Keratinocyte (primary cell): ENCODE data around the gene MAGI2. TPM values are rescaled to one million over a fixed set of nuclear protein-coding genes. Genes with fewer than 3 reads are reported as not detected.
A peak's percentile ranks its signal among the peaks of the same experiment; 100 is the strongest.
"Not testable (repeated sequence)": the region's sequence is repeated elsewhere in the genome, so short reads cannot be mapped to it uniquely, and the experiment has no call there.

Source experiments
- DNase-seq: peaks from one replicate; pipeline ENCODE4 v3.0.0-alpha.2; 2011; ENCODE audit warnings: low read depth, missing footprints, low spot score
- FAIRE-seq: peaks from 2 replicates; lab custom pipeline; 2011; peaks lifted over from hg19 to GRCh38; lab: Jason Lieb, UNC
- H2AFZ ChIP-seq: 2 replicates; pipeline ENCODE4 v1.6.0; 2012; ENCODE audit warnings: low read length, control low read depth, inconsistent platforms; ENCODE audit not compliant: control insufficient read depth
- H3K27ac ChIP-seq: 2 replicates; pipeline ENCODE4 v1.5.1; 2011; ENCODE audit warnings: low read length; ENCODE audit not compliant: control insufficient read depth, insufficient read depth
- H3K27me3 ChIP-seq: 3 replicates; pipeline ENCODE4 v1.6.0; 2011; ENCODE audit warnings: low read length; ENCODE audit not compliant: control insufficient read depth, insufficient read depth; ENCODE audit errors: extremely low read depth
- H3K36me3 ChIP-seq, 2 experiments: 2 replicates in 1 of 2; 3 replicates in 1 of 2; pipeline ENCODE4 v1.5.1; 2011; ENCODE audit warnings: low read length in 2 of 2, mild to moderate bottlenecking in 1 of 2; ENCODE audit not compliant: control insufficient read depth in 2 of 2, insufficient read depth in 2 of 2; ENCODE audit errors: extremely low read depth in 1 of 2
- H3K4me1 ChIP-seq: 3 replicates; pipeline ENCODE4 v1.5.1; 2011; ENCODE audit warnings: low read length; ENCODE audit not compliant: control insufficient read depth, insufficient read depth; ENCODE audit errors: extremely low read depth
- H3K4me2 ChIP-seq: 3 replicates; pipeline ENCODE4 v1.6.0; 2011; ENCODE audit warnings: low read depth, low read length; ENCODE audit not compliant: control insufficient read depth, insufficient read depth; ENCODE audit errors: extremely low read depth
- H3K4me3 ChIP-seq, 3 experiments: fragments of 200-600 bp in 1 of 3; sonication (generic) in 1 of 3; 2 replicates in 2 of 3; 3 replicates in 1 of 3; pipeline ENCODE4 v1.5.1; 2011 to 2016; ENCODE audit warnings: low read length in 3 of 3, mild to moderate bottlenecking in 3 of 3, control low read depth in 2 of 3, inconsistent platforms in 1 of 3, low read depth in 1 of 3, mixed read lengths in 1 of 3, mixed run types in 1 of 3, moderate library complexity in 1 of 3; ENCODE audit not compliant: control insufficient read depth in 2 of 3, insufficient read depth in 2 of 3; ENCODE audit errors: extremely low read depth in 1 of 3
- H3K79me2 ChIP-seq: 2 replicates; pipeline ENCODE4 v1.6.0; 2012; ENCODE audit warnings: low read length; ENCODE audit not compliant: control insufficient read depth, insufficient read depth
- H3K9ac ChIP-seq: 3 replicates; pipeline ENCODE4 v1.6.0; 2011; ENCODE audit warnings: low read length; ENCODE audit not compliant: control insufficient read depth, insufficient read depth; ENCODE audit errors: extremely low read depth
- H3K9me1 ChIP-seq: 3 replicates; pipeline ENCODE4 v1.6.0; 2011; ENCODE audit warnings: low read length; ENCODE audit not compliant: control insufficient read depth, insufficient read depth; ENCODE audit errors: extremely low read depth
- H3K9me3 ChIP-seq: 2 replicates; pipeline ENCODE4 v1.5.1; 2012; ENCODE audit warnings: low read depth, low read length; ENCODE audit not compliant: control insufficient read depth
- H4K20me1 ChIP-seq: 3 replicates; pipeline ENCODE4 v1.6.0; 2011; ENCODE audit warnings: low read length; ENCODE audit not compliant: control insufficient read depth, insufficient read depth; ENCODE audit errors: extremely low read depth
- CTCF ChIP-seq, 3 experiments: IDR thresholded peaks in 1 of 3; conservative IDR thresholded peaks in 1 of 3; optimal IDR thresholded peaks in 1 of 3; 2 replicates in 2 of 3; 3 replicates in 1 of 3; pipeline versions ENCODE3 to v1.5.1; 2011; ENCODE audit warnings: low read length in 3 of 3, mild to moderate bottlenecking in 3 of 3, moderate library complexity in 2 of 3, control low read depth in 1 of 3, inconsistent platforms in 1 of 3; ENCODE audit not compliant: insufficient read depth in 2 of 3; ENCODE audit errors: extremely low read depth in 1 of 3
- EZH2 ChIP-seq: IDR thresholded peaks from one replicate; pipeline ENCODE4 v1.6.1; 2012; ENCODE audit warnings: inconsistent platforms, mild to moderate bottlenecking, low read length, moderate library complexity
- dilution Hi-C: fragments of 300-500 bp; cut with MboI; formaldehyde crosslinking; loops from one replicate; pipeline ENCODE4 v1.7.0; 2020; ENCODE audit warnings: low sequenced_read_pairs; ENCODE audit not compliant: extremely low pct_ligation_motif_present
- polyA plus RNA-seq, 5 experiments: library from polyadenylated mRNA; depleted of rRNA in 3 of 5; stranded (reverse) in 3 of 5; stranded (forward) in 1 of 5; unstranded in 1 of 5; fragments of >200 nt; gene quantifications; 1 replicate in 1 of 5; 2 replicates in 3 of 5; 3 replicates in 1 of 5; pipeline versions ENCODE4 v1.2.1 to v1.2.3, GENCODE V29; 2011 to 2012; ENCODE audit warnings: missing spikeins in 2 of 5, low read depth in 1 of 5, low replicate concordance in 1 of 5

The MAGI2 gene
- polyA plus RNA-seq, 1 donor (not counting 4 experiments of a cell fraction or from before 2014, with no cell fraction given), result 0.07 TPM

DNA sequence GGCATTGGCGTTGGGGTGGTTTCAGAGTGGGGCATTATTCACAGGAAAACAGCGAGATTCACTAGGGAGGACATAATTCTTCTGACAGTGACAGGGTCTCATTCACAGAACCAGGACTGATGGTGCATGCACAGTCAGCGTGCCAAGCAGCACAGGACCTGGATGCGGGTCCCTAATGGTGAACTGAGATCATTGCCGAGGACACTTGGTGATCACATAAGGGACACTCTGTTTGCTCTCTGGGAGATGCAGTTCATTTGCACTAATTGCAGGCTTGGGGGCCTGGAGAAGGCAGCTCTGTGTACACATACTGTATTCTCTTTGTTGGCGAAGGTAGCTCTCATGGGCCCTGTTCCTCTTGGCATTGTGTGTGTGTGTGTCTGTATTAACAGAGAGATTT, 938.8 kb downstream of the MAGI2 start:
- Histone ChIP-seq H3K27me3 (no peaks in the 10 kb centered on the region), H4K20me1 (no peaks in the 10 kb centered on the region), H3K79me2 (no peaks in the 10 kb centered on the region), H2AFZ (no peak overlapping the region), H3K9ac (no peak overlapping the region), H3K27ac (no peak overlapping the region), H3K4me3 (no peak overlapping the region), H3K9me3 (no peaks in the 10 kb centered on the region), H3K36me3 (no peaks in the 10 kb centered on the region), H3K4me2 (no peak overlapping the region), H3K9me1 (no peaks in the 10 kb centered on the region), H3K4me1 (no peaks in the 10 kb centered on the region)
- DNase-seq (no peak), FAIRE-seq (no peak)
- TF ChIP-seq CTCF (optimal IDR thresholded peaks at IDR 0.05 in 1 of 3, IDR thresholded peaks at IDR 0.05 in 1 of 3, conservative IDR thresholded peaks at IDR 0.05 in 1 of 3; ENCODE audit: extremely low read depth in 1 of 3, insufficient read depth in 2 of 3, low read length in 3 of 3), result no peak
- TF ChIP-seq EZH2, result no peak
- dilution Hi-C loops, result no loop called here

- Histone ChIP-seq H4K20me1 (no peaks in the 10 kb centered on the region), H3K36me3 (no peaks in the 10 kb centered on the region), H3K4me3 (no peak overlapping the region), H3K9me1 (no peaks in the 10 kb centered on the region), H3K27me3 (no peaks in the 10 kb centered on the region), H3K9me3 (no peaks in the 10 kb centered on the region), H3K4me1 (no peaks in the 10 kb centered on the region), H3K27ac (no peak overlapping the region), H3K4me2 (no peak overlapping the region), H2AFZ (no peak overlapping the region), H3K79me2 (no peaks in the 10 kb centered on the region), H3K9ac (no peak overlapping the region)
- FAIRE-seq (no peak), DNase-seq (no peak)
- TF ChIP-seq CTCF (optimal IDR thresholded peaks at IDR 0.05 in 1 of 3, IDR thresholded peaks at IDR 0.05 in 1 of 3, conservative IDR thresholded peaks at IDR 0.05 in 1 of 3; ENCODE audit: extremely low read depth in 1 of 3, insufficient read depth in 2 of 3, low read length in 3 of 3) (peak; percentile 64 to 81 (median 75)), EZH2 (no peak)
- dilution Hi-C loops, result no loop called here
Measured at GRCh38 chr7:78510580-78511188, 942.8 kb downstream of the MAGI2 start.

DNA sequence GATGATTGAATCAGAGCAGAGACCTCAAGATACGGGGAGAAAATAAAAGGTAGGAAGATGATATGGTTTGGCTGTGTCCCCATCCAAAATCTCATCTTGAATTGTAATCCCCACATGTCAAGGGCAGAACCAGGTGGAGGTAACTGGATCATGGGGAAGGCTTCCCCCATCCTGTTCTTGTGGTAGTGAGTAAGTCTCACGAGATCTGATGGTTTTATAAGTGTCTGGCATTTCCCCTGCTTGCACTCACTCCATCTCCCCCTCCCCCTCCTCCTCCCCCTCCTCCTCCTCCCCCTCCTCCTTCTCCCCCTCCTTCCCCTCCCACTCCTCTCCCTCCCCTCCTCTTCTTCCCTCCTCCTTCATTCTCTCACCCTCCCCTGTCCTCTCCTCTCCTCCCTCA, 950.2 kb downstream of the MAGI2 start:
- H3K27me3 ChIP-seq, H3K4me2 ChIP-seq, H3K4me1 ChIP-seq, H3K9ac ChIP-seq, H4K20me1 ChIP-seq, H3K79me2 ChIP-seq, FAIRE-seq, H3K9me3 ChIP-seq, dilution Hi-C loops, H3K4me3 ChIP-seq, H3K9me1 ChIP-seq, H3K36me3 ChIP-seq, H2AFZ ChIP-seq, H3K27ac ChIP-seq, DNase-seq: not testable (repeated sequence)
